GM18861 (cell line): ENCODE measurements around the gene APBB1.

ENCODE experiments used
- ATAC-seq: cut with Tn5 transposase; IDR thresholded peaks from one replicate; pipeline ENCODE4 v1.9.1; 2021; ENCODE audit not compliant: unreplicated experiment

APBB1 gene

DNA sequence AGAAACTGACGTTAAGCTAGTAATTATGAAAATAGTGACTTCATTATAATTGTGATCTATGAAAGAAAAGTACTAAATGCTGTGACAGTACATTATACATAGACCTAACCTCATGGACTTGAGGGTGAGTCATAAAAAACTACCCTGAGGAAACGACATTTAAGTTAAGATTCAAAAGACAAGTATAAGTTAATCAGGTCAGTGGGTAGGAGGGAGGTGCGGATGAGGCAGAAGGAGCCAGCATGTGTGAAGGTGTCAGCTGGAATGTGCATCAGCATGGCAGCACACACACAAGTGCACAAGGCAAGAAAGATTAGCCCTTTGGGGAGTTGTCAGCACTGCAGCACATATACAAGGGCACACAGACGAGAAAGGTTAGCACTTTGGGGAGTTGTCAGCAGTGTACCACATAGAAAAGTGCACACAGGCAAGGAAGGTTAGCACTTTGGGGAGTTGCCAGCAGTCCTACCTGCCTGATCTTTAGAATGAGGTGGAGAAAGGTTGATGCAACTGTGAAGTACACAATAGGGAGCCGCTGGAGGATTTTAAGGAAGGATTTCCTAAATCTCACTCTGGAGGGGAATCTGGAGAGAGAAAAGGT lies 67.0 kb downstream of the APBB1 start:
- ATAC-seq = no peak

DNA sequence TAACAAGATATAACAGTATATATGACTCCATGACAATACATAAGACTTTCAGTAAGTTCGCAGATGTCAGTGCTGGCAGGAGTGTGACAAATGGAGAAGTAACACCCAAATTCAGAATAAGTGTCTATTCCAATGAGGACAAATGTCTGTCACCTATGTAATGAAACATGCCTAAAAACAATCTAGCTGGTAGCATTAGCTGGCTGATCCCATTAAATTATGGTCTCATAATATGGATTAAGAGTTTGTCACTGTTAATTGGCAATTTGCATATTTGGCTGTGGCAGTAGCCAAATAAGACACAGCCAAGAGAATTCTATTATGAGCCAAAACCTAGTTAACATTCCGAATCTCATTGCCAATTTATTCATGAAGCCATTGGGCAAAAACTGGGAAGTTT lies 68.4 kb downstream of the APBB1 start:
- no peak for ATAC-seq

GRCh38 chr11:6350043-6350442 lies 68.9 kb downstream of the APBB1 start:
- no peak for ATAC-seq

- ATAC-seq = no peak
These were observed 73.5 kb downstream of the APBB1 start for GRCh38 chr11:6345366-6345765.
